K562 (cell line): ENCODE measurements around the gene AOC1. TPM values are rescaled to one million over a fixed set of nuclear protein-coding genes. Genes with fewer than 3 reads are reported as not detected.

Experiments used
- ATAC-seq: fragments of 200-7000 bp; cut with Tn5 transposase; 3 replicates; pipeline ENCODE4 v1.9.1; 2020; ENCODE audit warnings: moderate library complexity
- BruUV-seq: library from RNA; stranded (reverse); fragments of 400-500 nt; replicated peaks from 2 replicates; lab custom pipeline; 2021; lab: Mats Ljungman, UMichigan
- CTCF ChIA-PET: fragments of 300-600 bp; formaldehyde crosslinking; extraction: SDS; loops from one replicate; lab custom pipeline; 2021; ENCODE audit warnings: low intra/inter-chr PET ratio; lab: Yijun Ruan, JAX
- POLR2A ChIA-PET: fragments of 300-600, 350-650 bp; sonication (Branson Sonifier 250); formaldehyde crosslinking; extraction: SDS; loops from one replicate; lab custom pipeline; 2021; ENCODE audit warnings: antibody characterized with exemption, inconsistent platforms; lab: Yijun Ruan, JAX
- DNase-seq, 4 experiments: peaks; one replicate each; pipeline versions ENCODE4 v3.0.0 to v3.0.0-alpha.2; 2011 to 2018; ENCODE audit warnings: low spot score in 3 of 4, mixed read lengths in 3 of 4; ENCODE audit errors: extremely low read depth in 1 of 4
- FAIRE-seq: peaks from 2 replicates; lab custom pipeline; 2011; peaks lifted over from hg19 to GRCh38; lab: Jason Lieb, UNC
- H2AFZ ChIP-seq: 2 replicates; pipeline ENCODE4 v1.6.0; 2011; ENCODE audit warnings: low read depth, low read length, control low read depth, inconsistent platforms
- H3K27ac ChIP-seq: fragments of 200-600 bp; 3 replicates; pipeline ENCODE4 v1.8.0; 2011; ENCODE audit warnings: low read depth, mild to moderate bottlenecking, control low read depth, inconsistent platforms, low read length, moderate library complexity, mixed read lengths; ENCODE audit errors: extremely low read depth
- H3K27me3 ChIP-seq, 2 experiments: fragments of 300-600 bp in 1 of 2; 2 replicates in 1 of 2; 3 replicates in 1 of 2; pipeline versions ENCODE4 v1.6.0 to v1.8.0; 2011; ENCODE audit warnings: inconsistent platforms in 2 of 2, low read length in 2 of 2, mild to moderate bottlenecking in 1 of 2, mixed read lengths in 1 of 2, moderate library complexity in 1 of 2; ENCODE audit not compliant: control insufficient read depth in 2 of 2, insufficient read depth in 2 of 2
- H3K36me3 ChIP-seq: fragments of 300-600 bp; 3 replicates; pipeline ENCODE4 v1.8.0; 2011; ENCODE audit warnings: mild to moderate bottlenecking, low read length, inconsistent platforms; ENCODE audit not compliant: control insufficient read depth, insufficient read depth
- H3K4me1 ChIP-seq, 2 experiments: fragments of 200-600 bp in 1 of 2; replicated peaks in 1 of 2; 2 replicates in 1 of 2; 3 replicates in 1 of 2; pipeline versions ENCODE4 v1.5.1 to v1.8.0; 2011; ENCODE audit warnings: inconsistent platforms in 2 of 2, low read length in 2 of 2, mild to moderate bottlenecking in 1 of 2, mixed read lengths in 1 of 2, moderate library complexity in 1 of 2; ENCODE audit not compliant: control insufficient read depth in 2 of 2, insufficient read depth in 2 of 2
- H3K4me2 ChIP-seq: 2 replicates; pipeline ENCODE4 v1.6.1; 2011; ENCODE audit warnings: low read length, control low read depth, inconsistent platforms, mixed read lengths; ENCODE audit not compliant: insufficient read depth
- H3K4me3 ChIP-seq: fragments of 200-600 bp; sonication (generic), shearing (Covaris generic); 2 replicates; pipeline ENCODE4 v1.5.1; 2016; ENCODE audit warnings: control low read depth, inconsistent platforms
- H3K79me2 ChIP-seq: fragments of 200-600 bp; 3 replicates; pipeline ENCODE4 v1.8.0; 2011; ENCODE audit warnings: low read length, inconsistent platforms; ENCODE audit not compliant: control insufficient read depth, insufficient read depth
- H3K9ac ChIP-seq, 2 experiments: 2 replicates each; pipeline versions ENCODE4 v1.6.0 to v1.6.1; 2011; ENCODE audit warnings: low read depth in 2 of 2, low read length in 2 of 2, control low read depth in 1 of 2, inconsistent platforms in 1 of 2, mild to moderate bottlenecking in 1 of 2, mixed read lengths in 1 of 2; ENCODE audit not compliant: insufficient read depth in 1 of 2
- H3K9me1 ChIP-seq: one replicate; pipeline ENCODE4 v1.6.0; 2011; ENCODE audit warnings: inconsistent platforms, mild to moderate bottlenecking, low read length, moderate library complexity; ENCODE audit not compliant: control insufficient read depth, insufficient read depth
- H3K9me3 ChIP-seq: replicated peaks from 2 replicates; pipeline ENCODE4 v1.5.1; 2011; ENCODE audit warnings: low read depth, low read length, inconsistent platforms; ENCODE audit not compliant: control insufficient read depth, insufficient read depth
- H4K20me1 ChIP-seq: replicated peaks from 2 replicates; pipeline ENCODE4 v1.6.1; 2011; ENCODE audit warnings: low read length, inconsistent platforms, mixed read lengths; ENCODE audit not compliant: control insufficient read depth, insufficient read depth
- CBFB ChIP-seq: sonication (generic); formaldehyde crosslinking; IDR thresholded peaks from 2 replicates; pipeline ENCODE4 v1.4.0; 2020; ENCODE audit warnings: mild to moderate bottlenecking, missing genetic modification reagents
- FOXM1 ChIP-seq, 2 experiments: fragments of 450-650 bp in 1 of 2; sonication (generic) in 1 of 2; formaldehyde crosslinking in 1 of 2; IDR thresholded peaks; 2 replicates each; pipeline versions ENCODE4 v1.6.1 to v1.9.0; 2017 to 2022; ENCODE audit warnings: low read depth in 2 of 2, mild to moderate bottlenecking in 2 of 2, missing genetic modification reagents in 1 of 2, moderate library complexity in 1 of 2
- IFI16 ChIP-seq: fragments of 250-450 bp; sonication (Bioruptor Pico); IDR thresholded peaks from 2 replicates; pipeline ENCODE4 v2.1.2; 2022; ENCODE audit warnings: mild to moderate bottlenecking, inconsistent platforms
- PRDM10 ChIP-seq: fragments of 450-650 bp; IDR thresholded peaks from 2 replicates; pipeline ENCODE4 v1.6.1; 2018; ENCODE audit not compliant: partially characterized antibody
- REST ChIP-seq, 2 experiments: fragments of 450-650 bp; formaldehyde crosslinking in 1 of 2; IDR thresholded peaks; 2 replicates each; pipeline versions ENCODE4 v1.4.0 to v1.6.1; 2014 to 2020; ENCODE audit warnings: mild to moderate bottlenecking in 2 of 2, borderline replicate concordance in 1 of 2, low read depth in 1 of 2
- WGBS: fragments of 100-300 bp; shearing (Covaris generic); methylation state at CpG from one replicate; pipeline ENCODE4 v1.1.6; 2016; ENCODE audit warnings: low coverage, mixed read lengths; ENCODE audit not compliant: insufficient coverage; ENCODE audit errors: missing lambda C conversion rate; 5-methylcytosine and 5-hydroxymethylcytosine counted together
- in situ Hi-C: fragments of 300-500 bp; cut with MboI; formaldehyde crosslinking; loops from 4 replicates; pipeline ENCODE4 v1.15.0; 2018; ENCODE audit warnings: inconsistent platforms, mixed read lengths
- intact Hi-C: fragments of 100-400 bp; cut with micrococcal nuclease; formaldehyde crosslinking; loops from 2 replicates; pipeline ENCODE4 v1.14.2; 2022
- polyA plus RNA-seq, 8 experiments: library from polyadenylated mRNA; depleted of rRNA in 4 of 8; stranded (reverse) in 5 of 8; unstranded in 3 of 8; fragments of >200 nt; fragmentation: Nextera tagmentation in 2 of 8; fragmentation: Illumina TruSeq in 1 of 8; extraction: Ambion mirVana in 2 of 8; extraction: Trizol in 1 of 8; gene quantifications; 2 replicates each; pipeline versions ENCODE4 v1.2.1 to v1.2.3, GENCODE V29; 2011 to 2014; ENCODE audit warnings: inconsistent platforms in 1 of 8, missing spikeins in 1 of 8
- total RNA-seq, 7 experiments: library from RNA; depleted of rRNA in 6 of 7; stranded (reverse); fragments of >200 nt in 6 of 7; fragmentation: Illumina TruSeq in 2 of 7; extraction: Trizol in 2 of 7; gene quantifications; 2 replicates each; pipeline versions ENCODE4 v1.2.1 to v1.2.3, GENCODE V29; 2011 to 2021; ENCODE audit warnings: low replicate concordance in 1 of 7

The AOC1 gene
- total and polyA plus RNA-seq, 9 of the 15 experiments (the other 6 are each of a cell fraction or from before 2014, with no cell fraction given), result not detected

- no peaks in the 10 kb centered on the region for H3K36me3 ChIP-seq
- H4K20me1 ChIP-seq, result peaks cover 5% of the 10 kb centered on the region; the same call in 1 of the 2 replicates
- H2AFZ ChIP-seq, result no peak overlapping the region
- POLR2A ChIA-PET, result interaction anchor here (0.5 to 0.6 kb wide), 3 partner anchors 16 to 28 kb away, joined by 3 read pairs; no protein-coding TSS in a partner anchor
- TF ChIP-seq IFI16 (CRISPR knock-in tag) (no peak), PRDM10 (peak; percentile 89), FOXM1 (IDR thresholded peaks at IDR 0.05; ENCODE audit: low read depth) (no peak), FOXM1 (CRISPR knock-in tag; IDR thresholded peaks at IDR 0.05; ENCODE audit: low read depth) (no peak), REST (IDR thresholded peaks at IDR 0.05; ENCODE audit: borderline replicate concordance) (0 out of 2 replicates have a peak, but pooled peaks have one; percentile 4), REST (CRISPR knock-in tag; IDR thresholded peaks at IDR 0.05; ENCODE audit: low read depth) (no peak), CBFB (0 out of 2 replicates have a peak, but pooled peaks have one; percentile 16)
- peaks cover 2% of the 10 kb centered on the region; the same call in 1 of the 2 replicates for H3K9me3 ChIP-seq
- H3K9ac ChIP-seq, result no peak overlapping the region
- intact Hi-C loops, result loop anchor here (5.0 kb wide), 1 partner anchor 216 kb away; no protein-coding TSS in a partner anchor
- H3K4me3 ChIP-seq, result no peak overlapping the region
- FAIRE-seq, result no peak
- H3K4me1 ChIP-seq, result peaks cover 5 to 19% of the 10 kb centered on the region in 2 experiments; a peak in 4 of 5 replicates
- H3K9me1 ChIP-seq, result no peaks in the 10 kb centered on the region
- no peak for ATAC-seq
- CTCF ChIA-PET, result interaction anchor here (0.6 to 3.3 kb wide), 4 partner anchors 92 to 276 kb away, joined by 3 to 36 read pairs (median 12); no protein-coding TSS in a partner anchor
- no peak overlapping the region for H3K4me2 ChIP-seq
- peak in 2 of 4 experiments; percentile 7 to 8 for DNase-seq
- no peaks in the 10 kb centered on the region for H3K79me2 ChIP-seq
- BruUV-seq, result no TSS peak
- in situ Hi-C loops, result loop anchor here (5.0 kb wide), 1 partner anchor 91 kb away; no protein-coding TSS in a partner anchor
- peaks cover 22 to 35% of the 10 kb centered on the region in 2 experiments; a peak in 4 of 5 replicates for H3K27me3 ChIP-seq
- H3K27ac ChIP-seq, result no peak overlapping the region
- WGBS, result 4% methylated on average over 10 of the region's 10 CpGs
These were observed 44.4 kb downstream of the AOC1 start for GRCh38 chr7:150896562-150897209.
